H1 (cell line): ENCODE data around the gene EMC7. TPM values are rescaled to one million over a fixed set of nuclear protein-coding genes. Genes with fewer than 3 reads are reported as not detected.

Experiments used
- BCL11A ChIP-seq, 2 experiments: IDR thresholded peaks; one replicate each; pipeline ENCODE4 v1.6.1; 2011; ENCODE audit warnings: low read depth in 2 of 2, low read length in 2 of 2, mild to moderate bottlenecking in 2 of 2
- GABPA ChIP-seq: IDR thresholded peaks from 2 replicates; pipeline ENCODE4 v1.6.1; 2011; ENCODE audit warnings: mild to moderate bottlenecking, low read length, moderate library complexity, borderline replicate concordance; ENCODE audit not compliant: insufficient read depth
- JUND ChIP-seq: IDR thresholded peaks from 2 replicates; pipeline ENCODE4 v1.6.1; 2011; ENCODE audit warnings: mild to moderate bottlenecking, improper control_type of control experiment, low read length
- KDM5A ChIP-seq: fragments of 200-600 bp; IDR thresholded peaks from 2 replicates; pipeline ENCODE4 v1.7.1; 2012; ENCODE audit warnings: mild to moderate bottlenecking, low read length, inconsistent platforms, mixed read lengths
- polyA plus RNA-seq, 7 experiments: library from polyadenylated mRNA; depleted of rRNA in 3 of 7; stranded (reverse) in 5 of 7; unstranded in 2 of 7; fragments of >200 nt in 5 of 7; fragments of 200-250 nt in 2 of 7; gene quantifications; 1 replicate in 5 of 7; 2 replicates in 1 of 7; 4 replicates in 1 of 7; pipeline versions ENCODE4 v1.2.1 to v1.2.3, GENCODE V29; 2011 to 2013; ENCODE audit warnings: missing spikeins in 2 of 7, mixed read lengths in 2 of 7
- total RNA-seq: library from RNA; stranded (reverse); fragmentation: NEBNext Ultra II Directional; extraction: Animal tissue kit (Norgen Biotek cat#: 25700); gene quantifications from 2 replicates; pipeline ENCODE4 v1.2.1, GENCODE V29; 2021

The EMC7 gene
- total and polyA plus RNA-seq, 2 of the 8 experiments (the other 6 are each of a cell fraction or from before 2014, with no cell fraction given): 29.0 to 39.0 TPM

DNA sequence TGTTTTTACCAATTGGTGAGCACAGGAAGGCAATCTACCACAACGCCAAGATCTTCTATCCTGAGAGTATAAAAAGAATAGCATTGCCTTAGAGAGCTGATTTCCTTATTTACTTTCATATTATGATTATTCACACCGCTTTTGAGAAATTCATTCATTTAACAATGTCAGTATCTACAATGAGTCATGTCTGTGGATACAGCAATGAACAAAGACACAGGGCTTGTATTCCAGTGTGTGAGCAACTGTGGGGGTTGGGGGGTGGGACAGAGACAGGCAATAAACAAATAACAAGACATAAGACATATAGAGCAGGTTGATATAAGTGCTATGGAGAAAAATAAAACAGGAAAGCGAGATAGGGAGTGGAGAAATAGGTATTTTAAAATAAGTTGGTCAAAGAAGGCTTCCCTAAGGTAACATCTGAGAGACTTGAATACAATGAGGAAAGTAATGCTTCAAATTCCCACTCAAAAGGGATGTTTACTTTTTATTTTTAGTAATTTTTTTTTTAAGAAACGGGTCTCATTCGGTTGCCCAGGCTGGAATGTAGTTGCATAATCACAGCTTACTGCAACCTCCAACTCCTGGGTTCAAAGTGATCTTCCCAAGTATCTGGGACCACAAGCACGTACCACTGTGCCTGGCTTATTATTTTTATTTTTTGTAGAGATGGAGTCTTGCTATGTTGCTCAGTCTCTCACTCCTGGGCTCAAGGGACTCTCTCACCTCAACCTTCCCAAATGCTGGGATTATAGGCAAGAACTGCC, 45.9 kb upstream of the EMC7 start (continued):
- TF ChIP-seq GABPA (no peak), BCL11A (IDR thresholded peaks at IDR 0.05; ENCODE audit: low read depth in 2 of 2, low read length in 2 of 2) (no peak), KDM5A (no peak), JUND (no peak)
